Left ventricle myocardium inferior (tissue), 1 donor: ENCODE data around the gene MAP4K3. TPM values are rescaled to one million over a fixed set of nuclear protein-coding genes. Genes with fewer than 3 reads are reported as not detected.

Experiments
- DNase-seq: peaks from one replicate; pipeline ENCODE4 v3.0.0-alpha.2; 2020
- H3K27ac ChIP-seq: fragments of 200-600 bp; replicated peaks from 2 replicates; pipeline ENCODE4 v1.8.0; 2021
- H3K27me3 ChIP-seq: fragments of 200-600 bp; 2 replicates; pipeline ENCODE4 v1.8.0; 2021; ENCODE audit warnings: low read depth
- H3K36me3 ChIP-seq: fragments of 200-600 bp; 2 replicates; pipeline ENCODE4 v1.8.0; 2021
- H3K4me1 ChIP-seq: fragments of 200-600 bp; 2 replicates; pipeline ENCODE4 v1.8.0; 2021
- H3K4me3 ChIP-seq: fragments of 200-600 bp; 2 replicates; pipeline ENCODE4 v1.8.0; 2021; ENCODE audit warnings: mild to moderate bottlenecking, moderate library complexity
- H3K9me3 ChIP-seq: fragments of 200-600 bp; replicated peaks from 2 replicates; pipeline ENCODE4 v1.8.0; 2021
- CTCF ChIP-seq: fragments of 200-600 bp; IDR thresholded peaks from 2 replicates; pipeline ENCODE4 v1.8.0; 2021; ENCODE audit warnings: antibody characterized with exemption, mild to moderate bottlenecking, borderline replicate concordance
- intact Hi-C: fragments of 100-400 bp; cut with micrococcal nuclease; formaldehyde crosslinking; loops from one replicate; pipeline ENCODE4 v1.11.0; 2022
- total RNA-seq: library from RNA; stranded (reverse); fragmentation: NEBNext Ultra II Directional; extraction: Animal tissue kit (Norgen Biotek cat#: 25700); gene quantifications from one replicate; pipeline ENCODE4 v1.2.1, GENCODE V29; 2021
- donor health status: DM: no; HTN: yes; CAD: no; lungs with severe emphysema.

The MAP4K3 gene
- total RNA-seq, 1 donor from 2014 or later = 37.1 TPM

- Histone ChIP-seq H3K27me3 (no peaks in the 10 kb centered on the region), H3K4me3 (no peak overlapping the region), H3K4me1 (peaks cover 12% of the 10 kb centered on the region), H3K27ac (no peak overlapping the region), H3K36me3 (peaks cover 17% of the 10 kb centered on the region), H3K9me3 (no peaks in the 10 kb centered on the region)
- TF ChIP-seq CTCF = no peak
- no peak for DNase-seq
- intact Hi-C loops = no loop called here
Observed at GRCh38 chr2:39301352-39301751, 135.7 kb downstream of the MAP4K3 start.

GRCh38 chr2:39300044-39300978 lies 136.8 kb downstream of the MAP4K3 start:
- no peaks in the 10 kb centered on the region for H3K27me3 ChIP-seq
- intact Hi-C loops = no loop called here
- no peak overlapping the region for H3K27ac ChIP-seq
- no peak overlapping the region for H3K4me3 ChIP-seq
- TF ChIP-seq CTCF = no peak
- no peak for DNase-seq
- peaks cover 17% of the 10 kb centered on the region for H3K36me3 ChIP-seq
- peaks cover 12% of the 10 kb centered on the region for H3K4me1 ChIP-seq
- no peaks in the 10 kb centered on the region for H3K9me3 ChIP-seq

GRCh38 chr2:39290433-39290832 lies 146.7 kb downstream of the MAP4K3 start:
- intact Hi-C loops = no loop called here
- Histone ChIP-seq H3K36me3 (peaks cover 80% of the 10 kb centered on the region), H3K4me1 (no peaks in the 10 kb centered on the region), H3K27ac (no peak overlapping the region), H3K27me3 (no peaks in the 10 kb centered on the region), H3K4me3 (no peak overlapping the region), H3K9me3 (no peaks in the 10 kb centered on the region)
- no peak for TF ChIP-seq CTCF
- DNase-seq = no peak

GRCh38 chr2:39289609-39290008 lies 147.5 kb downstream of the MAP4K3 start:
- no peak for TF ChIP-seq CTCF
- intact Hi-C loops = no loop called here
- DNase-seq = no peak
- Histone ChIP-seq H3K4me3 (no peak overlapping the region), H3K27me3 (no peaks in the 10 kb centered on the region), H3K9me3 (no peaks in the 10 kb centered on the region), H3K27ac (no peak overlapping the region), H3K4me1 (no peaks in the 10 kb centered on the region), H3K36me3 (peaks cover 88% of the 10 kb centered on the region)

GRCh38 chr2:39283561-39283960 lies 153.5 kb downstream of the MAP4K3 start:
- intact Hi-C loops = no loop called here
- Histone ChIP-seq H3K4me3 (no peak overlapping the region), H3K4me1 (no peaks in the 10 kb centered on the region), H3K9me3 (no peaks in the 10 kb centered on the region), H3K36me3 (peaks cover 86% of the 10 kb centered on the region), H3K27me3 (no peaks in the 10 kb centered on the region), H3K27ac (no peak overlapping the region)
- no peak for DNase-seq
- no peak for TF ChIP-seq CTCF
